Fibroblast of lung (primary cell): Measurements from ENCODE around the gene SOCS1. TPM values are rescaled to one million over a fixed set of nuclear protein-coding genes. Genes with fewer than 3 reads are reported as not detected.

Experiments used
- DNase-seq, 2 donors: peaks; one replicate each; pipeline versions ENCODE4 v3.0.0 to v3.0.0-alpha.2; 2010; ENCODE audit warnings: low read depth in 2 of 2
- H2AFZ ChIP-seq: 2 replicates; pipeline ENCODE4 v1.5.1; 2012; ENCODE audit warnings: low read length, control low read depth, inconsistent platforms
- H3K27ac ChIP-seq: 2 replicates; pipeline ENCODE4 v1.5.1; 2011; ENCODE audit warnings: low read length, control low read depth; ENCODE audit not compliant: insufficient read depth
- H3K27me3 ChIP-seq: 2 replicates; pipeline ENCODE4 v1.5.1; 2011; ENCODE audit warnings: mild to moderate bottlenecking, low read length; ENCODE audit not compliant: control insufficient read depth, insufficient read depth
- H3K36me3 ChIP-seq: 2 replicates; pipeline ENCODE4 v1.5.1; 2011; ENCODE audit warnings: low read length; ENCODE audit not compliant: control insufficient read depth, insufficient read depth
- H3K4me1 ChIP-seq: 2 replicates; pipeline ENCODE4 v1.5.1; 2011; ENCODE audit warnings: low read length; ENCODE audit not compliant: control insufficient read depth, insufficient read depth; ENCODE audit errors: extremely low read depth
- H3K4me2 ChIP-seq: 2 replicates; pipeline ENCODE4 v1.5.1; 2011; ENCODE audit warnings: low read length, control low read depth; ENCODE audit not compliant: insufficient read depth; ENCODE audit errors: extremely low read depth
- H3K4me3 ChIP-seq, 4 experiments: fragments of 200-600 bp in 1 of 4; sonication (generic) in 1 of 4; replicated peaks in 1 of 4; 2 replicates each; pipeline ENCODE4 v1.5.1; 2011 to 2016; ENCODE audit warnings: low read length in 4 of 4, low read depth in 3 of 4, mild to moderate bottlenecking in 3 of 4, control low read depth in 2 of 4, inconsistent platforms in 1 of 4, mixed read lengths in 1 of 4; ENCODE audit not compliant: insufficient read depth in 1 of 4; ENCODE audit errors: control extremely low read depth in 1 of 4
- H3K79me2 ChIP-seq: 2 replicates; pipeline ENCODE4 v1.5.1; 2012; ENCODE audit warnings: mild to moderate bottlenecking, low read length, inconsistent platforms; ENCODE audit not compliant: control insufficient read depth, insufficient read depth
- H3K9ac ChIP-seq: 2 replicates; pipeline ENCODE4 v1.5.1; 2011; ENCODE audit warnings: mild to moderate bottlenecking, low read length, control low read depth; ENCODE audit not compliant: insufficient read depth
- H3K9me3 ChIP-seq: 2 replicates; pipeline ENCODE4 v1.5.1; 2012; ENCODE audit warnings: low read depth, low read length; ENCODE audit not compliant: control insufficient read depth, insufficient read depth
- H4K20me1 ChIP-seq: 2 replicates; pipeline ENCODE4 v1.5.1; 2011; ENCODE audit warnings: low read length; ENCODE audit not compliant: control insufficient read depth, insufficient read depth; ENCODE audit errors: extremely low read depth
- EZH2 ChIP-seq: IDR thresholded peaks from 2 replicates; pipeline ENCODE4 v1.5.1; 2012; ENCODE audit warnings: low read length, control low read depth, mild to moderate bottlenecking; ENCODE audit errors: missing control alignments
- polyA plus RNA-seq, 2 donors: library from polyadenylated mRNA; depleted of rRNA in 1 of 2; stranded (reverse) in 1 of 2; unstranded in 1 of 2; fragments of >200 nt; gene quantifications; 2 replicates each; pipeline ENCODE4 v1.2.1, GENCODE V29; 2011 to 2012; ENCODE audit warnings: missing spikeins in 1 of 2
- total RNA-seq: library from RNA; depleted of rRNA; stranded (reverse); fragments of >200 nt; gene quantifications from 2 replicates; pipeline ENCODE4 v1.2.1, GENCODE V29; 2014
- TF ChIP-seq, protein P1 (sequence below), 2 donors: IDR thresholded peaks in 1 of 2; conservative IDR thresholded peaks in 1 of 2; 1 replicate in 1 of 2; 2 replicates in 1 of 2; pipeline ENCODE4 v1.5.1; 2011 to 2012; ENCODE audit warnings: low read length in 2 of 2, control low read depth in 1 of 2, inconsistent platforms in 1 of 2, low read depth in 1 of 2, mild to moderate bottlenecking in 1 of 2

The SOCS1 gene
- total and polyA plus RNA-seq, 2 donors (not counting 1 experiment from before 2014, with no cell fraction given) = 17.7 to 21.1 TPM

- Histone ChIP-seq H3K36me3 (no peaks in the 10 kb centered on the region), H3K9ac (no peak overlapping the region), H4K20me1 (no peaks in the 10 kb centered on the region), H3K27ac (no peak overlapping the region), H3K4me1 (no peaks in the 10 kb centered on the region), H3K27me3 (peaks cover 3% of the 10 kb centered on the region), H2AFZ (no peak overlapping the region), H3K4me3 (no peak overlapping the region), H3K79me2 (no peaks in the 10 kb centered on the region), H3K9me3 (no peaks in the 10 kb centered on the region), H3K4me2 (no peak overlapping the region)
- TF ChIP-seq, protein P1, sequence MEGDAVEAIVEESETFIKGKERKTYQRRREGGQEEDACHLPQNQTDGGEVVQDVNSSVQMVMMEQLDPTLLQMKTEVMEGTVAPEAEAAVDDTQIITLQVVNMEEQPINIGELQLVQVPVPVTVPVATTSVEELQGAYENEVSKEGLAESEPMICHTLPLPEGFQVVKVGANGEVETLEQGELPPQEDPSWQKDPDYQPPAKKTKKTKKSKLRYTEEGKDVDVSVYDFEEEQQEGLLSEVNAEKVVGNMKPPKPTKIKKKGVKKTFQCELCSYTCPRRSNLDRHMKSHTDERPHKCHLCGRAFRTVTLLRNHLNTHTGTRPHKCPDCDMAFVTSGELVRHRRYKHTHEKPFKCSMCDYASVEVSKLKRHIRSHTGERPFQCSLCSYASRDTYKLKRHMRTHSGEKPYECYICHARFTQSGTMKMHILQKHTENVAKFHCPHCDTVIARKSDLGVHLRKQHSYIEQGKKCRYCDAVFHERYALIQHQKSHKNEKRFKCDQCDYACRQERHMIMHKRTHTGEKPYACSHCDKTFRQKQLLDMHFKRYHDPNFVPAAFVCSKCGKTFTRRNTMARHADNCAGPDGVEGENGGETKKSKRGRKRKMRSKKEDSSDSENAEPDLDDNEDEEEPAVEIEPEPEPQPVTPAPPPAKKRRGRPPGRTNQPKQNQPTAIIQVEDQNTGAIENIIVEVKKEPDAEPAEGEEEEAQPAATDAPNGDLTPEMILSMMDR (conservative IDR thresholded peaks at IDR 0.05 in 1 of 2, IDR thresholded peaks at IDR 0.05 in 1 of 2; ENCODE audit: low read depth in 1 of 2, low read length in 2 of 2) = no peak
- no peak for TF ChIP-seq EZH2
- DNase-seq = no peak
Measured at GRCh38 chr16:11239644-11240632, 16.1 kb downstream of the SOCS1 start.

GRCh38 chr16:11238272-11239202, 17.5 kb downstream of the SOCS1 start:
- no peak overlapping the region for H3K27ac ChIP-seq
- H3K36me3 ChIP-seq = no peaks in the 10 kb centered on the region
- peaks cover 3% of the 10 kb centered on the region for H3K27me3 ChIP-seq
- TF ChIP-seq, protein P1 (conservative IDR thresholded peaks at IDR 0.05 in 1 of 2, IDR thresholded peaks at IDR 0.05 in 1 of 2; ENCODE audit: low read depth in 1 of 2, low read length in 2 of 2) = no peak
- no peak for TF ChIP-seq EZH2
- no peaks in the 10 kb centered on the region for H4K20me1 ChIP-seq
- no peak overlapping the region for H3K4me3 ChIP-seq
- DNase-seq = no peak
- H3K4me1 ChIP-seq = no peaks in the 10 kb centered on the region
- H3K79me2 ChIP-seq = no peaks in the 10 kb centered on the region
- no peaks in the 10 kb centered on the region for H3K9me3 ChIP-seq
- H3K9ac ChIP-seq = no peak overlapping the region
- no peak overlapping the region for H2AFZ ChIP-seq
- no peak overlapping the region for H3K4me2 ChIP-seq
